Nephron (organoid): Measurements from ENCODE around the gene PDZD2.
A peak's percentile ranks its signal among the peaks of the same experiment; 100 is the strongest.
"Not testable (repeated sequence)": the region's sequence is repeated elsewhere in the genome, so short reads cannot be mapped to it uniquely, and the experiment has no call there.

Experiments
- H3K27ac Mint-ChIP-seq, 3 experiments: 2 replicates each; pipeline ENCODE4 v1.8.0; 2020; ENCODE audit warnings: mixed read lengths in 3 of 3, mild to moderate bottlenecking in 2 of 3, moderate library complexity in 1 of 3
- H3K27me3 Mint-ChIP-seq: 2 replicates; pipeline ENCODE4 v1.8.0; 2021; ENCODE audit warnings: low read depth, mild to moderate bottlenecking, moderate library complexity, mixed read lengths
- H3K36me3 Mint-ChIP-seq: 2 replicates; pipeline ENCODE4 v1.8.0; 2020; ENCODE audit warnings: low read depth, mixed read lengths
- H3K4me1 Mint-ChIP-seq: 2 replicates; pipeline ENCODE4 v1.8.0; 2020; ENCODE audit warnings: mixed read lengths
- H3K4me3 Mint-ChIP-seq, 3 experiments: 2 replicates each; pipeline ENCODE4 v1.8.0; 2020; ENCODE audit warnings: mild to moderate bottlenecking in 3 of 3, mixed read lengths in 3 of 3, moderate library complexity in 2 of 3
- H3K9me3 Mint-ChIP-seq: 2 replicates; pipeline ENCODE4 v1.8.0; 2020; ENCODE audit warnings: mixed read lengths
- CTCF ChIP-seq, 3 experiments: fragments of 200-600 bp; sonication (generic); IDR thresholded peaks; one replicate each; pipeline ENCODE4 v1.5.0; 2021; ENCODE audit warnings: antibody characterized with exemption in 3 of 3; ENCODE audit not compliant: unreplicated experiment in 3 of 3

The PDZD2 gene

GRCh38 chr5:32072054-32072453, 433.1 kb downstream of the PDZD2 start:
- Mint-ChIP-seq H3K4me3 (no peak overlapping the region), H3K27ac (no peak overlapping the region), H3K36me3 (peaks cover 27% of the 10 kb centered on the region), H3K27me3 (no peaks in the 10 kb centered on the region), H3K9me3 (no peaks in the 10 kb centered on the region), H3K4me1 (peaks cover 6% of the 10 kb centered on the region)
- TF ChIP-seq CTCF (IDR thresholded peaks at IDR 0.05; ENCODE audit: unreplicated experiment in 3 of 3): no peak

GRCh38 chr5:32074401-32074800, 435.5 kb downstream of the PDZD2 start:
- peaks cover 6% of the 10 kb centered on the region for H3K4me1 Mint-ChIP-seq
- peak in 1 of 3 experiments; percentile 12 for TF ChIP-seq CTCF (IDR thresholded peaks at IDR 0.05; ENCODE audit: unreplicated experiment in 3 of 3)
- no peak overlapping the region for H3K27ac Mint-ChIP-seq
- H3K4me3 Mint-ChIP-seq: no peak overlapping the region
- H3K36me3 Mint-ChIP-seq: peaks cover 27% of the 10 kb centered on the region
- no peaks in the 10 kb centered on the region for H3K27me3 Mint-ChIP-seq
- H3K9me3 Mint-ChIP-seq: no peaks in the 10 kb centered on the region

- Mint-ChIP-seq H3K4me3 (no peak overlapping the region), H3K4me1 (peaks cover 6% of the 10 kb centered on the region), H3K27me3 (no peaks in the 10 kb centered on the region), H3K9me3 (no peaks in the 10 kb centered on the region), H3K27ac (no peak overlapping the region), H3K36me3 (peaks cover 9% of the 10 kb centered on the region)
- peak; percentile 75 to 82 (median 80) for TF ChIP-seq CTCF (IDR thresholded peaks at IDR 0.05; ENCODE audit: unreplicated experiment in 3 of 3)
Observed at GRCh38 chr5:32076699-32077695, 438.1 kb downstream of the PDZD2 start.

GRCh38 chr5:32078855-32079254, 439.9 kb downstream of the PDZD2 start:
- not testable (repeated sequence) for H3K36me3 Mint-ChIP-seq, H3K4me3 Mint-ChIP-seq, H3K27ac Mint-ChIP-seq, H3K9me3 Mint-ChIP-seq, H3K4me1 Mint-ChIP-seq, H3K27me3 Mint-ChIP-seq

GRCh38 chr5:32080565-32080964, 441.6 kb downstream of the PDZD2 start:
- not testable (repeated sequence) for H3K27ac Mint-ChIP-seq, H3K4me3 Mint-ChIP-seq, H3K27me3 Mint-ChIP-seq, H3K4me1 Mint-ChIP-seq, H3K36me3 Mint-ChIP-seq, H3K9me3 Mint-ChIP-seq

GRCh38 chr5:32082701-32083100, 443.8 kb downstream of the PDZD2 start:
- no peaks in the 10 kb centered on the region for H3K27me3 Mint-ChIP-seq
- no peak overlapping the region for H3K27ac Mint-ChIP-seq
- no peaks in the 10 kb centered on the region for H3K4me1 Mint-ChIP-seq
- peaks cover 9% of the 10 kb centered on the region for H3K36me3 Mint-ChIP-seq
- no peak overlapping the region for H3K4me3 Mint-ChIP-seq
- H3K9me3 Mint-ChIP-seq: no peaks in the 10 kb centered on the region
- no peak for TF ChIP-seq CTCF (IDR thresholded peaks at IDR 0.05; ENCODE audit: unreplicated experiment in 3 of 3)

GRCh38 chr5:32083981-32084430, 445.1 kb downstream of the PDZD2 start:
- no peak overlapping the region for H3K4me3 Mint-ChIP-seq
- H3K27ac Mint-ChIP-seq: no peak overlapping the region
- H3K36me3 Mint-ChIP-seq: peaks cover 16% of the 10 kb centered on the region
- H3K4me1 Mint-ChIP-seq: no peaks in the 10 kb centered on the region
- H3K9me3 Mint-ChIP-seq: no peaks in the 10 kb centered on the region
- H3K27me3 Mint-ChIP-seq: no peaks in the 10 kb centered on the region
- no peak for TF ChIP-seq CTCF (IDR thresholded peaks at IDR 0.05; ENCODE audit: unreplicated experiment in 3 of 3)
